ENCODE results near the gene NUDT13.
"Not testable (repeated sequence)": the region's sequence is repeated elsewhere in the genome, so short reads cannot be mapped to it uniquely, and the experiment has no call there.

NUDT13 gene

DNA sequence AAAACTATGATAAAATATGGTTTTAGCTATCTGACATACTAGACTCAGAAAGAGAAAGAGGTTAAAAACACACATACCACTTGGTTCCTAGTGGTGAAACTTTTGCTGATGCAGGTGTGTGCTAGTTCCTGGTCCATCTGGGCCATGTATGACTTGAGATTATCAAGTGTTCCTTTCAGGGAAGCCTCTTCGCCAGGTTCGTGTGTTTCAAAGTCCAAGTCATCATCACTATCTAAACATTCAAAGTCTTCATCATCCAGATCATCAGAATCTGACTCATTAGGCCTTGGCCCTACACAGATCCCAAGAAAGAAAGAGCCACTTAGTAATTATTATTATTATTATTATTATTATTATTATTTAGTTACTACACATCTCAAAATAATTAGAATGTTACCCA, 26.4 kb downstream of the NUDT13 start:
- H3K4me3 ChIP-seq (ENCODE audit: low read length), result no peak overlapping the region
- no peaks in the 10 kb centered on the region for H3F3A ChIP-seq (ENCODE audit: insufficient read depth, low read length)
- no peaks in the 10 kb centered on the region for H3K9me3 ChIP-seq (replicated peaks; ENCODE audit: insufficient read depth, low read length)
- peaks cover 4% of the 10 kb centered on the region for H3K36me3 ChIP-seq (replicated peaks; ENCODE audit: insufficient read depth, low read length)
- DNase-seq, result no peak
- no peaks in the 10 kb centered on the region for H3K4me1 ChIP-seq (ENCODE audit: low read length)
- no peaks in the 10 kb centered on the region for H3K27me3 ChIP-seq (replicated peaks; ENCODE audit: insufficient read depth, low read length)
- no peak overlapping the region for H3K27ac ChIP-seq (ENCODE audit: low read length)
- no peaks in the 10 kb centered on the region for H3K79me2 ChIP-seq (ENCODE audit: low read length)
- no peaks in the 10 kb centered on the region for H4K20me1 ChIP-seq (ENCODE audit: insufficient read depth, low read length)
- no peak overlapping the region for H2AFZ ChIP-seq (ENCODE audit: low read length)
- no peak overlapping the region for H3K9ac ChIP-seq (ENCODE audit: low read length)
- no peaks in the 10 kb centered on the region for H3K9me2 ChIP-seq (replicated peaks; ENCODE audit: insufficient read depth, low read length)
- no peak for TF ChIP-seq EZH2phosphoT487 (IDR thresholded peaks at IDR 0.05; ENCODE audit: low read length)
- TF ChIP-seq CTCF (IDR thresholded peaks at IDR 0.05; ENCODE audit: low read length), result no peak
- TF ChIP-seq EZH2 (optimal IDR thresholded peaks at IDR 0.05; ENCODE audit: low read depth, low read length), result no peak
- H3K4me2 ChIP-seq (ENCODE audit: low read depth, low read length), result no peak overlapping the region

DNA sequence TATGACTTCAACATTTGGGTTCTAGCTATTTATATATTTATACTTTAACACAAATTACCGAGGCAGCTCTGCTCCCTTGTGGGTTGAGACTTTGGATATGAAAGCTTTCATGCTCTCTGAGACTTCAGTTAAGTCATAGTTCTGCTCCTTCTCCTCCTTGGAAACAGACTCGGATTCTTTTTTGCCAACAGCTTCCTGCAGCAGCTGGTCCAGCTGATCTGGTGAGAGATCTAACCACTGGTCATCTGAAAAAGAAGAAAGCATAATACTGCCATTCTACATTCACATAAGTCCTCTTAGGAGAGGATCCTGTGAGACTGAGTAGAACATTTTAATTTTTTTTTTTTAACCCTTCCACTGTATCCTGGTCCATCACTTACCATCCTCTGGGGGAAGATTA, 29.0 kb downstream of the NUDT13 start:
- no peak overlapping the region for H3K27ac ChIP-seq (ENCODE audit: low read length)

DNA sequence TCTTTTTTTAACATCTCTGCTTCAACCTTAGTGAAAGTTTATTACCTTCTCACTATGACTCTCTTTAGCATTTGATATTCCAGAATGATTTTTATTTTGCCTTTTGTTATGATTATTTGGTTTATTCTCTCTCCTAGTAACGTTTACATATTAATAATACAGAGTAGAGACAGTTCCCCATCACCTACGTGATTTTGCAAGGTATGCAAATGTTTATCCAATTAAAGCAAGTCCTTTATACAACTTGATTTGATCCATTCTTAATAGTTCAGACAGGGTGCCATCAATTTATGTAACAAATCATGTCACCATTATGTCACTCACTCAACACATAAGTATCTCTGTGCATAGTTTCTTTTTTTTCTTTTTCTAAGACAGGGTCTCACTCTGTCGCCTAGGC, 31.3 kb downstream of the NUDT13 start:
- DNase-seq, result no peak
- Histone ChIP-seq H3K27me3 (replicated peaks; ENCODE audit: insufficient read depth, low read length) (no peaks in the 10 kb centered on the region), H3K4me3 (ENCODE audit: low read length) (no peak overlapping the region), H3K4me1 (ENCODE audit: low read length) (no peaks in the 10 kb centered on the region), H3K4me2 (ENCODE audit: low read depth, low read length) (no peak overlapping the region), H3K36me3 (replicated peaks; ENCODE audit: insufficient read depth, low read length) (no peaks in the 10 kb centered on the region), H3K27ac (ENCODE audit: low read length) (no peak overlapping the region), H3K79me2 (ENCODE audit: low read length) (no peaks in the 10 kb centered on the region), H3K9ac (ENCODE audit: low read length) (no peak overlapping the region), H3K9me3 (replicated peaks; ENCODE audit: insufficient read depth, low read length) (no peaks in the 10 kb centered on the region), H3F3A (ENCODE audit: insufficient read depth, low read length) (no peaks in the 10 kb centered on the region), H3K9me2 (replicated peaks; ENCODE audit: insufficient read depth, low read length) (no peaks in the 10 kb centered on the region), H4K20me1 (ENCODE audit: insufficient read depth, low read length) (no peaks in the 10 kb centered on the region), H2AFZ (ENCODE audit: low read length) (no peak overlapping the region)
- no peak for TF ChIP-seq EZH2 (optimal IDR thresholded peaks at IDR 0.05; ENCODE audit: low read depth, low read length)
- TF ChIP-seq EZH2phosphoT487 (IDR thresholded peaks at IDR 0.05; ENCODE audit: low read length), result no peak
- no peak for TF ChIP-seq CTCF (IDR thresholded peaks at IDR 0.05; ENCODE audit: low read length)

More for the DNA sequence above, 29.0 kb downstream of the NUDT13 start:
- Histone ChIP-seq H3K9me3 (replicated peaks; ENCODE audit: insufficient read depth, low read length) (no peaks in the 10 kb centered on the region), H3K9me2 (replicated peaks; ENCODE audit: insufficient read depth, low read length) (no peaks in the 10 kb centered on the region), H3F3A (ENCODE audit: insufficient read depth, low read length) (no peaks in the 10 kb centered on the region), H3K79me2 (ENCODE audit: low read length) (no peaks in the 10 kb centered on the region), H3K4me3 (ENCODE audit: low read length) (no peak overlapping the region), H3K27me3 (replicated peaks; ENCODE audit: insufficient read depth, low read length) (no peaks in the 10 kb centered on the region), H3K4me2 (ENCODE audit: low read depth, low read length) (no peak overlapping the region), H3K4me1 (ENCODE audit: low read length) (no peaks in the 10 kb centered on the region), H3K36me3 (replicated peaks; ENCODE audit: insufficient read depth, low read length) (peaks cover 4% of the 10 kb centered on the region; the same call in 1 of the 2 replicates), H3K9ac (ENCODE audit: low read length) (no peak overlapping the region), H2AFZ (ENCODE audit: low read length) (no peak overlapping the region), H4K20me1 (ENCODE audit: insufficient read depth, low read length) (no peaks in the 10 kb centered on the region)
- no peak for DNase-seq
- TF ChIP-seq EZH2phosphoT487 (IDR thresholded peaks at IDR 0.05; ENCODE audit: low read length), result no peak

DNA sequence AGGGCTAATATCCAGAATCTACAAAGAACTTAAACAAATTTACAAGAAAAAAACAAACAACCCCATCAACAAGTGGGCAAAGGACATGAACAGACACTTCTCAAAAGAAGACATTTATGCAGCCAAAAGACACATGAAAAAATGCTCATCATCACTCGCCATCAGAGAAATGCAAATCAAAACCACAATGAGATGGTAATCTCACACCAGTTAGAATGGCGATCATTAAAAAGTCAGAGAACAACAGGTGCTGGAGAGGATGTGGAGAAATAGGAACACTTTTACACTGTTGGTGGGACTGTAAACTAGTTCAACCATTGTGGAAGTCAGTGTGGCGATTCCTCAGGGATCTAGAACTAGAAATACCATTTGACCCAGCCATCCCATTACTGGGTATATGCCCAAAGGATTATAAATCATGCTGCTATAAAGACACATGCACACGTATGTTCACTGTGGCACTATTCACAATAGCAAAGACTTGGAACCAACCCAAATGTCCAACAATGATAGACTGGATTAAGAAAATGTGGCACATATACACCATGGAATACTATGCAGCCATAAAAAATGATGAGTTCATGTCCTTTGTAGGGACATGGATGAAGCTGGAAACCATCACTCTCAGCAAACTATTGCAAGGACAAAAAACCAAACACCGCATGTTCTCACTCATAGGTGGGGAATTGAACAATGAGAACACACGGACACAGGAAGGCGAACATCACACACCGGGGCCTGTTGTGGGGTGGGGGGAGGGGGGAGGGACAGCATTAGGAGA, 40.6 kb downstream of the NUDT13 start:
- not testable (repeated sequence) for H3F3A ChIP-seq (ENCODE audit: insufficient read depth, low read length); DNase-seq; H3K9me3 ChIP-seq (replicated peaks; ENCODE audit: insufficient read depth, low read length); H3K4me1 ChIP-seq (ENCODE audit: low read length); H3K4me3 ChIP-seq (ENCODE audit: low read length); H3K9me2 ChIP-seq (replicated peaks; ENCODE audit: insufficient read depth, low read length); H3K79me2 ChIP-seq (ENCODE audit: low read length); H2AFZ ChIP-seq (ENCODE audit: low read length); H3K4me2 ChIP-seq (ENCODE audit: low read depth, low read length); H3K36me3 ChIP-seq (replicated peaks; ENCODE audit: insufficient read depth, low read length); H3K27ac ChIP-seq (ENCODE audit: low read length); H3K27me3 ChIP-seq (replicated peaks; ENCODE audit: insufficient read depth, low read length); H3K9ac ChIP-seq (ENCODE audit: low read length); H4K20me1 ChIP-seq (ENCODE audit: insufficient read depth, low read length)
